OCI-LY7 (cell line): ENCODE data around the gene LRRTM3.

Experiments
- CTCF ChIP-seq: fragments of 200-600 bp; sonication (generic); conservative IDR thresholded peaks from 2 replicates; pipeline ENCODE4 v1.5.1; 2014; ENCODE audit warnings: mild to moderate bottlenecking, antibody characterized with exemption, low read length, moderate library complexity, mixed read lengths
- EZH2phosphoT487 ChIP-seq: fragments of 200-600 bp; sonication (generic); IDR thresholded peaks from 2 replicates; pipeline ENCODE4 v1.6.1; 2018; ENCODE audit warnings: low read depth, borderline replicate concordance, mild to moderate bottlenecking, mixed run types, antibody characterized with exemption, low read length, moderate library complexity, mixed read lengths

- TF ChIP-seq CTCF (no peak), EZH2phosphoT487 (no peak)
Observed at GRCh38 chr10:66888237-66888636, 37.6 kb upstream of the LRRTM3 start.
